ENCODE measurements around the gene FLRT1.

GRCh38 chr11:64015510-64015909, 20.2 kb upstream of the FLRT1 start:
- no peak for TF ChIP-seq CTCF (IDR thresholded peaks at IDR 0.05)
- no peak for TF ChIP-seq ZFX (IDR thresholded peaks at IDR 0.05; ENCODE audit: borderline replicate concordance)

Data from 22Rv1 (cell line).